Measurements from ENCODE around the gene MNT. TPM values are rescaled to one million over a fixed set of nuclear protein-coding genes. Genes with fewer than 3 reads are reported as not detected.

MNT gene
- total and polyA plus RNA-seq, 2 of the 8 experiments (the other 6 are each of a cell fraction or from before 2014, with no cell fraction given) = 5.0 to 17.3 TPM

DNA sequence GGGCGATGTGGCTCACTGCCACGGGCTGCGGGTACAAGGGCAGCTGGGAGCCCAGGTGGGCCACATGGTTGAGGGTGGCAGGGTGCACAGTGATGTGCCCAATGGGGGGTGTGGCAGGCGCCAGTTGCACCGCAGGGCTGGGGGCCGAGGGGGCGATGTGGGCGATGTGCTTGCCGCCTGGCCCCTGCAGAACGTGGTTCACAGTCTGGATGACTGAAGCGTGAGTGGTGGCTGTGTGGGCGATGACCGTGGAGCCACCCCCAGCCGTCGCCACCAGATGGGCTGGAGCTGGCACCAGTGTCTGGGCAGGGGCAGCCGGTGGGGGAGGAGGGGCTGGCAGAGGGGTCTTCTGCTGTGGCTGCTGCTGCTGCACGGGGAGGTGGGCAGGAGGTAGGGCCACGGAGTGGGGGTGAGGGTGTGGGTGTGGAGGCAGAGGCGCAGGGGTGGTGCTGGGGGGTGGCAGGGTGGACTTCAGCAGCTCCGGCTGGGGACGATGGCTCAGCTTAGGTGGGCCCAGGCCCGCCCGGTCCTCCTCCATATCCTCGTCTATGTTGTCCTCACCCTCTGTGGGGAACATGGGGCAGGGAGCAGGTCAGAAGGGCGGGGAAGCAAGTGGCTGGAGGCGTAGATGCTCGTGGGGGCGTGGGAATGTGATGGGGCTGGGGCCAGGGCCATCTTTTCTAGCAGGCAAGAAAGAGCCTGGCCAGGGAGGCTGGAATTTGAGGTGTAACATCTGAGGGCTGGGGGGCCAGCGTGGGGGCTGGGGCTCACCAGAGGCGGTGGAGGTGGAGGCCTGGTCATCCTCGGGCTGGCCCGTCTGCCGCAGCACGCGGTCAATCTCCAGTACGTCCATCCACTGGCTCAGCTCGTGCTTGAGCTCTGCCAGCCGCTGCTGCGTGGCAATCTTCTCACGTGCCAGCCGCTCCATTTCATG is 13.5 kb downstream of the MNT start:
- no peak overlapping the region for H2BK120ac ChIP-seq (replicated peaks; ENCODE audit: low read depth, low read length)
- H2BK15ac ChIP-seq (ENCODE audit: low read length) = no peak overlapping the region
- no peak overlapping the region for H3K27ac ChIP-seq (ENCODE audit: low read depth, low read length)
- no peak overlapping the region for H4K5ac ChIP-seq (ENCODE audit: insufficient read length, low read depth, low read length)
- peaks cover 8% of the 10 kb centered on the region in 2 experiments for H4K20me1 ChIP-seq (replicated peaks in 1 of 2; ENCODE audit: control insufficient read depth in 1 of 2, insufficient read depth in 2 of 2, low read length in 2 of 2)
- H3K4me3 ChIP-seq (ENCODE audit: extremely low read depth in 1 of 4, insufficient read depth in 2 of 4, low read depth in 3 of 4, low read length in 4 of 4) = no peak overlapping the region
- no peaks in the 10 kb centered on the region for H3K9me3 ChIP-seq (ENCODE audit: insufficient read depth in 2 of 2, low read depth in 1 of 2, low read length in 1 of 2)
- no peak overlapping the region for H4K91ac ChIP-seq (replicated peaks; ENCODE audit: insufficient read length, low read length)
- FAIRE-seq (no peak), DNase-seq (ENCODE audit: low read depth in 1 of 2, low spot score in 2 of 2) (no peak)
- peaks cover 0 to 8% (median 5%) of the 10 kb centered on the region in 4 experiments; a peak in 3 of 8 replicates for H3K36me3 ChIP-seq (ENCODE audit: control insufficient read depth in 2 of 4, insufficient read depth in 4 of 4, low read length in 3 of 4)
- peaks cover 0 to 19% of the 10 kb centered on the region in 2 experiments; a peak in 1 of 4 replicates for H3K79me2 ChIP-seq (ENCODE audit: control insufficient read depth in 1 of 2, insufficient read depth in 2 of 2, low read length in 2 of 2)
- 91% methylated on average over 29 of the region's 41 CpGs; no CpG with 5 or more reads in 1 of the 2 experiments for WGBS, 2 experiments (ENCODE audit: extremely low coverage in 1 of 2, insufficient coverage in 1 of 2, insufficient read length in 1 of 2, insufficient replicate concordance in 2 of 2, low coverage in 1 of 2, low lambda C conversion rate in 2 of 2, missing lambda C conversion rate in 1 of 2)
- H3K18ac ChIP-seq (ENCODE audit: extremely low read depth, low read length) = no peak overlapping the region
- no peak overlapping the region for H3K4ac ChIP-seq (replicated peaks; ENCODE audit: insufficient read length, low read depth, low read length)
- peaks cover 4% of the 10 kb centered on the region; the same call in 1 of the 2 replicates for H3K23me2 ChIP-seq (ENCODE audit: low read depth, low read length)
- CTCF ChIA-PET (ENCODE audit: partially characterized antibody) = interaction anchor here (0.7 to 11.8 kb wide), 9 partner anchors 8 to 29 kb away, joined by 3 to 209 read pairs (median 4); no protein-coding TSS in a partner anchor
- peaks cover 7% of the 10 kb centered on the region; the same call in 1 of the 2 replicates for H3K79me1 ChIP-seq (ENCODE audit: low read depth, low read length)
- H2BK12ac ChIP-seq (ENCODE audit: low read depth, low read length) = no peak overlapping the region
- H3K14ac ChIP-seq (ENCODE audit: insufficient read length) = no peak overlapping the region
- H2AFZ ChIP-seq (ENCODE audit: low read length) = no peak overlapping the region
- no peak overlapping the region for H3K56ac ChIP-seq (replicated peaks; ENCODE audit: insufficient read length, low read depth, low read length)
- H2BK20ac ChIP-seq (ENCODE audit: low read length) = no peak overlapping the region
- no peak overlapping the region for H3K4me2 ChIP-seq (ENCODE audit: insufficient read depth in 1 of 2, low read depth in 2 of 2, low read length in 2 of 2)
- POLR2A ChIA-PET (ENCODE audit: partially characterized antibody) = interaction anchor here (1.1 to 15.4 kb wide), 3 partner anchors 14 to 24 kb away, joined by 3 to 193 read pairs (median 10); partner anchors contain the start of gene MNT
- no peak overlapping the region for H2BK5ac ChIP-seq (ENCODE audit: low read depth, low read length)
- no peak overlapping the region for H3K23ac ChIP-seq (ENCODE audit: insufficient read length)
- H3K27me3 ChIP-seq (replicated peaks in 1 of 4; ENCODE audit: control insufficient read depth in 3 of 4, extremely low read depth in 1 of 4, insufficient read depth in 3 of 4, low read length in 3 of 4) = no peaks in the 10 kb centered on the region
- H2AK5ac ChIP-seq (ENCODE audit: low read depth, low read length) = no peak overlapping the region
- no peak for TF ChIP-seq NRF1 (IDR thresholded peaks at IDR 0.05; ENCODE audit: low read depth, low read length)
- no peak for TF ChIP-seq CHD2 (IDR thresholded peaks at IDR 0.05; ENCODE audit: low read length)
- H4K8ac ChIP-seq (ENCODE audit: extremely low read depth, insufficient read depth, low read length) = no peak overlapping the region
- H3K9ac ChIP-seq (replicated peaks in 1 of 4; ENCODE audit: extremely low read depth in 1 of 4, low read depth in 3 of 4, low read length in 3 of 4) = no peak overlapping the region
- peaks cover 4 to 17% (median 9%) of the 10 kb centered on the region in 4 experiments; a peak in 6 of 7 replicates for H3K4me1 ChIP-seq (replicated peaks in 1 of 4; ENCODE audit: control insufficient read depth in 3 of 4, insufficient read depth in 4 of 4, low read length in 3 of 4)
